OCI-LY3 (cell line): ENCODE data around the gene EFNA4.

ENCODE experiments used
- EZH2phosphoT487 ChIP-seq: fragments of 200-600 bp; shearing (Covaris generic); IDR thresholded peaks from 2 replicates; pipeline ENCODE4 v1.6.1; 2018; ENCODE audit warnings: antibody characterized with exemption, mixed run types, low read depth
- TF ChIP-seq, protein P1 (sequence below): fragments of 200-600, 300-600 bp; sonication (generic); IDR thresholded peaks from 2 replicates; pipeline ENCODE4 v1.5.1; 2014; ENCODE audit warnings: antibody characterized with exemption, low read length, low read depth

DNA sequence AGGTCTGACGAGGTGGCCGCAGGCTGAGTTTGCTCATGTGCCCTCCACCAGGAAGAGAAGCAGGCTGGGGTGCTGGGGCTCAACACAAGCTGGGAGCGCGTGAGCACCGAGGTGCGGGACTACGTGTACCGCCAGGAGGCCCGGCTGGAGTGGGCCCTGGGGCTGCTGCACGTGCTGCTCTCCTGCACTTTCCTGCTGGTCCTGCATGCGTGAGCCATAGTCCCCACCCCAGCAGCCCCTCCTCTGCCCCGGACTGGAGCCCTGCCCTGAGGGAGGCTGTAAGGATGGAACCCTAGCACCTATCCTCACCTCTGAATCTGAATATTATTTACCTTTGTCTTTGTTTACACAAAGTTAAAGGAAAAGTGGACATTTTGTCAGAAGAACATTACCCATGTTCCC is 20.2 kb upstream of the EFNA4 start:
- TF ChIP-seq, protein P1, sequence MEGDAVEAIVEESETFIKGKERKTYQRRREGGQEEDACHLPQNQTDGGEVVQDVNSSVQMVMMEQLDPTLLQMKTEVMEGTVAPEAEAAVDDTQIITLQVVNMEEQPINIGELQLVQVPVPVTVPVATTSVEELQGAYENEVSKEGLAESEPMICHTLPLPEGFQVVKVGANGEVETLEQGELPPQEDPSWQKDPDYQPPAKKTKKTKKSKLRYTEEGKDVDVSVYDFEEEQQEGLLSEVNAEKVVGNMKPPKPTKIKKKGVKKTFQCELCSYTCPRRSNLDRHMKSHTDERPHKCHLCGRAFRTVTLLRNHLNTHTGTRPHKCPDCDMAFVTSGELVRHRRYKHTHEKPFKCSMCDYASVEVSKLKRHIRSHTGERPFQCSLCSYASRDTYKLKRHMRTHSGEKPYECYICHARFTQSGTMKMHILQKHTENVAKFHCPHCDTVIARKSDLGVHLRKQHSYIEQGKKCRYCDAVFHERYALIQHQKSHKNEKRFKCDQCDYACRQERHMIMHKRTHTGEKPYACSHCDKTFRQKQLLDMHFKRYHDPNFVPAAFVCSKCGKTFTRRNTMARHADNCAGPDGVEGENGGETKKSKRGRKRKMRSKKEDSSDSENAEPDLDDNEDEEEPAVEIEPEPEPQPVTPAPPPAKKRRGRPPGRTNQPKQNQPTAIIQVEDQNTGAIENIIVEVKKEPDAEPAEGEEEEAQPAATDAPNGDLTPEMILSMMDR, result no peak
- TF ChIP-seq EZH2phosphoT487, result no peak
